Small intestine (tissue), 7 donors: ENCODE data around the gene NAP1L5. TPM values are rescaled to one million over a fixed set of nuclear protein-coding genes. Genes with fewer than 3 reads are reported as not detected.

ENCODE experiments used
- DNase-seq, 2 donors: peaks; one replicate each; pipeline versions ENCODE4 v3.0.0 to v3.0.0-alpha.2; 2013
- FAIRE-seq: peaks from 2 replicates; lab custom pipeline; 2012; peaks lifted over from hg19 to GRCh38; lab: Jason Lieb, UNC
- H3K27ac ChIP-seq, 3 donors: one replicate each; pipeline ENCODE4 v1.5.1; 2013; ENCODE audit warnings: low read length in 2 of 3, mild to moderate bottlenecking in 2 of 3, control low read depth in 1 of 3, inconsistent platforms in 1 of 3, low read depth in 1 of 3, moderate library complexity in 1 of 3
- H3K27me3 ChIP-seq, 3 donors: one replicate each; pipeline ENCODE4 v1.6.1; 2013; ENCODE audit warnings: low read length in 3 of 3, inconsistent platforms in 1 of 3; ENCODE audit not compliant: control insufficient read depth in 3 of 3, insufficient read depth in 3 of 3
- H3K36me3 ChIP-seq, 3 donors: one replicate each; pipeline ENCODE4 v1.6.1; 2013; ENCODE audit warnings: low read length in 3 of 3, inconsistent platforms in 1 of 3, low read depth in 1 of 3, mild to moderate bottlenecking in 1 of 3, moderate library complexity in 1 of 3; ENCODE audit not compliant: control insufficient read depth in 3 of 3, insufficient read depth in 2 of 3
- H3K4me1 ChIP-seq, 3 donors: one replicate each; pipeline ENCODE4 v1.6.1; 2013; ENCODE audit warnings: low read length in 2 of 3, inconsistent platforms in 1 of 3, low read depth in 1 of 3, mild to moderate bottlenecking in 1 of 3, moderate library complexity in 1 of 3; ENCODE audit not compliant: control insufficient read depth in 3 of 3, insufficient read depth in 2 of 3
- H3K4me3 ChIP-seq, 3 donors: one replicate each; pipeline ENCODE4 v1.5.1; 2013; ENCODE audit warnings: low read length in 3 of 3, control low read depth in 1 of 3, inconsistent platforms in 1 of 3, low read depth in 1 of 3, mild to moderate bottlenecking in 1 of 3, moderate library complexity in 1 of 3
- H3K9me3 ChIP-seq, 2 donors: one replicate each; pipeline ENCODE4 v1.6.1; 2013; ENCODE audit warnings: low read depth in 1 of 2, low read length in 1 of 2; ENCODE audit not compliant: control insufficient read depth in 2 of 2, insufficient read depth in 1 of 2
- WGBS, 3 donors: extraction: QIAGEN DNeasy Blood & Tissue Kit; methylation state at CpG; one replicate each; pipeline ENCODE4 v1.1.7; 2013; 5-methylcytosine and 5-hydroxymethylcytosine counted together
- polyA plus RNA-seq, 4 donors: library from polyadenylated mRNA; stranded (reverse) in 3 of 4; unstranded in 1 of 4; fragments of 200-250 nt in 3 of 4; fragments of 120-200 nt in 1 of 4; gene quantifications; one replicate each; pipeline versions ENCODE4 v1.2.1 to v1.2.3, GENCODE V29; 2013
- donor health status: healthy with polysubstance abuse.
- donor health status: control.
- donor health status: control.
- donor health status: Bipolar disorder and iron deficiency.
- donor health status: healthy.

Gene NAP1L5
- polyA plus RNA-seq, 4 donors, result 0.45 to 7.2 (median 3.1) TPM

DNA sequence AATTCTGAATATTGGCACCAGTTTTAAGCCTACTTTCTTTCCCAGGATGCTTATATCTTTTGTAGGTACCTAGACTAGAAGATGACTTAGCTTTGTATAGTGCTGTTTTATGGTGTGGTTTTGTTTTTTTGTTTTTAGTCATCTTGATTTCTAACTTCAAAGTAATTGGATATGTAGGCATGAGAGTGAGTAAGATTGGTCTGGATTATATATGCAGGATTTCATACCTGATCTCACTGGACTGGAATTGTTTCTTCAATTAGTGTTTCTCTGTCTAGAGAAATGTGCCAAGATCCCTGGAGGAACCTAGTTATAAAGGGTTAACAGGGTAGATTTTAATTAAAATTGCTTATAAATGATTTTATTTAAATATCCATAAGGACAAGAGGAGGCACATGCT is 23.1 kb downstream of the NAP1L5 start:
- Histone ChIP-seq H3K27ac (no peak overlapping the region), H3K36me3 (peaks cover 2 to 11% (median 10%) of the 10 kb centered on the region in 3 donors), H3K27me3 (no peaks in the 10 kb centered on the region), H3K4me1 (no peaks in the 10 kb centered on the region), H3K4me3 (no peak overlapping the region), H3K9me3 (no peaks in the 10 kb centered on the region)
- FAIRE-seq (no peak), DNase-seq (no peak)

DNA sequence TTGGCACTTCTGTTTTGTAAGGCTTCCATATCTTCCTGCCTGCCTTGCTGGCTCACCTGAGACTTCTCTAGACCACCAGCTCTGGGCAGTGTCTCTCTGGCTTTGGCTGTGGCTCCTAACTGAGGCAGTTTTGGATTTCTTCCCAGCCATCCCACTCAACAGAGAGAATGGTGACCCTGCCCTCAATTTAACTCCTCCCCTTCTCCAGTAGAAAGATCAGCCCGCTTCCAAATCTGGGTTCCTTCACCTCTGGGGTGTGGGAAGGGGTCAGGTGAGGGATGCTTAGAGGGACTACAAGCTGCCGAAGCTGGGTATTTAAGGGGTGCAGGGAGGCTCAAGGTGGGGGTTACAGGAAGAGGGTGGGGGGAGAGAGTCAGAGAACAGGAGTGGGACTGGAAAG is 23.7 kb downstream of the NAP1L5 start:
- Histone ChIP-seq H3K4me1 (no peaks in the 10 kb centered on the region), H3K9me3 (no peaks in the 10 kb centered on the region), H3K36me3 (peaks cover 2 to 8% (median 8%) of the 10 kb centered on the region in 3 donors), H3K27ac (no peak overlapping the region), H3K27me3 (no peaks in the 10 kb centered on the region), H3K4me3 (no peak overlapping the region)
- FAIRE-seq, result no peak
- 88 to 96% (median 94%) methylated on average over 2 of the region's 2 CpGs for WGBS, 3 donors
- no peak for DNase-seq

DNA sequence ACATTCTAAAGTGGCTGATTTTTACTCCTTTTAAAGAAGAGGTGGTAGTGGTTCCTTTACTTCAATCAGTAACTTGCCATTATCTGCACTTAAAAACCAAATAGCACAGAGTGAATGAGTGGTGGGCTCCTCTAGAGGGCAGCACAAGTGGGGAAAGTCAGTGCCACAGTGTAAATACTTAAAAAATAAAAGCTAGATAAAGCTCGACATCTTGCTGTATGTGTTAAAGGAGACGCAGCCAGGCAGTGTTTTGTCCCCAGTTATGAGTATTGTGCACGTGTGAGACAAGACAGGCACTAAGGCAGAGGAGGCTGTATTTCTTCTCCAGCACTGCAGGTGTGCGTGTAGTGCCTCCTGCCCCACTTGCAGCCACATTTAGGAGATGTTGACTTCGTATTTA is 24.6 kb downstream of the NAP1L5 start:
- 64 to 71% (median 69%) methylated on average over 5 of the region's 5 CpGs for WGBS, 3 donors
- peak in 1 of 2 donors; percentile 44 for DNase-seq
- no peak overlapping the region for H3K4me3 ChIP-seq
- no peaks in the 10 kb centered on the region for H3K27me3 ChIP-seq
- no peaks in the 10 kb centered on the region for H3K4me1 ChIP-seq
- H3K27ac ChIP-seq, result no peak overlapping the region
- no peaks in the 10 kb centered on the region for H3K9me3 ChIP-seq
- no peak for FAIRE-seq
- H3K36me3 ChIP-seq, result peaks cover 0 to 8% (median 8%) of the 10 kb centered on the region in 3 donors

DNA sequence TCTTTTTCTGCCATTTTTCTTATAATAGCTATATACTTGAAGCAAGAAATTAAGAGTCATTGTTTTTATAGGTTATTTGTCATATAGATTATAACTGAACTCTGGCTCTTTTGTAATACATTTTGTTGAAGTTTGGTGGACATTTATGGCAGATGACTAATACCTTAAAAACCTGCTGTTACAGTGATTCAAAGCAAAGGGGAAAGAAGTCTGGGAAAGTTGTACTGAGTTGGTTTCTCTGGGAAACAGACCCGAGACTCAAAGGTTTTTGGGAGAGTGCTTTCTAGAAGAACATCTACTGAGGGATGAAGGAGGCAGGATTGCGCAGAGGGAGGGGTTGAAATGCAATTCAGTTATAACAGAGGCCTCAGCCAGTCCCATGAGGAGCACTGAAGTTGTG is 35.9 kb downstream of the NAP1L5 start:
- Histone ChIP-seq H3K9me3 (no peaks in the 10 kb centered on the region), H3K4me1 (peaks cover 0 to 23% (median 0%) of the 10 kb centered on the region in 3 donors), H3K27me3 (no peaks in the 10 kb centered on the region), H3K4me3 (no peak overlapping the region), H3K36me3 (peaks cover 3 to 9% (median 8%) of the 10 kb centered on the region in 3 donors), H3K27ac (peak overlapping the region in 1 of 3 donors; percentile 79)
- DNase-seq (peak; percentile 16 to 48), FAIRE-seq (peak; percentile 15)
- WGBS, 3 donors, result 80 to 86% (median 84%) methylated on average over 2 of the region's 2 CpGs

DNA sequence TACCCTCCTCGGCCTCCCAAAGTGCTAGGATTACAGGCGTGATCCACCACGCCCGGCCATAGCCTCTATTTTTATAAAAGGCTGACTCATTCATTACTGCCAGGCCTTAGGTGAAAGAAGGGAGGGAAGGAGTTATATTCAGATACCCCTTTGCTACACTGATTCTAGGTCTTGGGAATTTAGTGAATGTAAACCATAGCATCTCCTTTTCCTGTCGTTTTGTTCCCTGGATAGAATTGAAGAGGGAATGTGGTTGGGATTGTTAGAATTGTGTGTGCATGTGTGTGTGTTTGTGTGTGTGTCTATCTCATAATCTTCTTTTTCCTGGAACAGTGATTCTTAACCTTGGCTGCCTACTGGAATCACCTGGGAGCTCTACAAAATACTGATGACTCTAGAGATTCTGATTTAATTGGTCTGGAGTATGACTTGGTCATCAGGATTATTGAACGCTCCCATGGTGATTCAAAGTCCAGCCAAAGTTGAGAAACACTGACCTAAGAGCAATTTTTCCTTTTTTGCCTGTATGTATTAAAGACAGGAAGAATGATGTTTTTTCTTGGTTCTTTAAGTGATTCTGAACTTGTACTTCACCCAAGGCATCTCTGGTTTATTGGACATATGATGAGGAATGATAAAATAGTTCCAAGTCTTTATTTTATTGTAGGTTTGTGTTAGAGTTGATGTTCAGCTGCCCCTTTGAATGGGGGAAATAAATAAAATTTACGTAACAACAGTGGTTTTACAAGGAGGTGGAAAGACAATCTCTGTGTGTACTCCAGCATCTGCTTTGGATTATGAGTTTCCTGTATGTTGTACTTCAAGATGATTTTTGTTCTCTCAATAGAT is 37.0 kb downstream of the NAP1L5 start:
- H3K27ac ChIP-seq, result peak overlapping the region in 1 of 3 donors; percentile 79
- H3K4me1 ChIP-seq, result peaks cover 0 to 23% (median 0%) of the 10 kb centered on the region in 3 donors
- H3K27me3 ChIP-seq, result no peaks in the 10 kb centered on the region
- WGBS, 3 donors, result 58 to 72% (median 68%) methylated on average over 7 of the region's 7 CpGs
- H3K36me3 ChIP-seq, result peaks cover 6 to 14% (median 9%) of the 10 kb centered on the region in 3 donors
- DNase-seq (peak; percentile 61 to 68), FAIRE-seq (no peak)
- no peak overlapping the region for H3K4me3 ChIP-seq
- no peaks in the 10 kb centered on the region for H3K9me3 ChIP-seq

DNA sequence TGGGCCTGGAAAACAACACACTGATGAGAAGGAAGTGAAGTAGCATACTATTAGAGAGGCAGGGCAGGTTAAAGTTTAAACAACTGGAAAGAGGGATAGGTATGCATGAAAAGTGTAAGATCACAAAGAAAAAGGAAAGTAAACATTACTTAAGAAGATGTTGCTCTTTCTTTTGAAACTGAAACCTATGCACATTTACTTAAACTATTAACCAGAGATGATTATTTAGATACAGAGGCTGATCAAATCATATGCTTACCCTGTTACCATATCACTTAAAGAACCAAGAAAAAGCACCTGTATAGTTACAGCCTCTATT is 37.8 kb downstream of the NAP1L5 start:
- Histone ChIP-seq H3K27ac (peak overlapping the region in 1 of 3 donors; percentile 79), H3K4me1 (peaks cover 0 to 23% (median 0%) of the 10 kb centered on the region in 3 donors), H3K9me3 (no peaks in the 10 kb centered on the region), H3K36me3 (peaks cover 2 to 14% (median 10%) of the 10 kb centered on the region in 3 donors), H3K4me3 (no peak overlapping the region), H3K27me3 (no peaks in the 10 kb centered on the region)
- FAIRE-seq (no peak), DNase-seq (peak; percentile 29 to 48)

DNA sequence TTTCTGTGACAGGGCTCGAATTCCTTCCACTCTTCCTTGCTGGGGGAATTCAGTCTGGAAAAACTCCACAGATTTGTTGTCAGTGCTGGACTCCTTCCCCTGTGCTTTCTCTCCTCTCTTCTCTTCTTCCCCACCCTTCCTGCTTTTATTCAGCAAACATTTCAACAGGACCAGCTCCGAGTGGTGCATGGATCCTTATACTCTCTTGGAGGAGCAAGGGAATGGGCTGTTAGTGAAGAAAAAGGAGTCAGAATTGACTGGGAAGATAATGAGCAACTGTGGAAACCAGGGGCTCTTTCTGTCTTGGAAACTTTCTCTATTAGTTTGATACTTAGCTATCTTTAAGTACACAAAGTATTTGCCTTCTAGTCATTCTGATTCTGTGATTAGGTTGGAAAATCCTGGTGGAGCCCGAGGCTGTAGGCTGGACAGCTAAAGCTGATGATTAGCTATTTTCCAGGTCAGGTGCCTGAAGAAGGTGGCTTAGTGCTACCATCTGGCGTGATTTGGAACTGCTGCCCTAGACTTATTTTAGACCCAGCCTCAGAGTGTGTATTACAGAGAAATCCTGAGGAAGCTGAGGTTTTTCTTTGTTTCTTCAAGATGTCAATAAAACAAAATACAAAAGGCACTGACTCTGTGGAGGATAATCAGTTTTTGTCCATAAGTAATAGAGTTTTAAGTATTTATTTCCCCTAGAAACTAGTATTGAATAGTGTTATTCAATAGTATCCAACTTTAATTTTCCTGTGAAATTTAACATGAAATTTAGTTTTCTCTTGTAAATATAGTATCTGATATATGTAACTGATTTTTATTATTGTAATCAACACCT is 38.4 kb downstream of the NAP1L5 start:
- peak overlapping the region; percentile 3 to 79 (median 45) for H3K27ac ChIP-seq
- peak; percentile 64 to 77 for DNase-seq
- peaks cover 0 to 23% (median 0%) of the 10 kb centered on the region in 3 donors for H3K4me1 ChIP-seq
- H3K27me3 ChIP-seq, result no peaks in the 10 kb centered on the region
- FAIRE-seq, result no peak
- H3K9me3 ChIP-seq, result no peaks in the 10 kb centered on the region
- peaks cover 2 to 13% (median 10%) of the 10 kb centered on the region in 3 donors for H3K36me3 ChIP-seq
- 34 to 48% (median 41%) methylated on average over 4 of the region's 4 CpGs for WGBS, 3 donors
- no peak overlapping the region for H3K4me3 ChIP-seq

DNA sequence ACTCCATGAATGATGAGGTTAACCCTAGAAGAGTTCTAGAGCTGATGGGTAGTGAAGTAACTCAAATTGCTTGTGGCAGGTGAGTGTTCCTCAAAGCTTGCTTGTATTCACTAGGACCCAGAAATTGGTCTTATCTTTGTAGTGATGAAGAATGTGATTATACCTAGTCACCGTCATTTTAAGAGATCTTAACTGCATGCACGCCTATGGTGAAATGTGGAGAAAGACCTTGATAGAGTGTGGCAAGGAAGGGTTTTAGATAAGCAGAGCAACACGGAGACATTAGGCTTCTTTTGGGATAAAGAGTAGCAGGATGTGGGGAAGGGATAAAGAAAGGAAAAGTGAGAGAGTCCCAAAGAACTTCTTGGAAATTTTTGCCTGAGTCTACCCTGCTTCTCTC is 42.4 kb downstream of the NAP1L5 start:
- WGBS, 3 donors, result 89 to 94% (median 94%) methylated on average over 3 of the region's 3 CpGs
- DNase-seq (no peak), FAIRE-seq (no peak)
- no peaks in the 10 kb centered on the region for H3K9me3 ChIP-seq
- peaks cover 6 to 13% (median 7%) of the 10 kb centered on the region in 3 donors for H3K36me3 ChIP-seq
- no peak overlapping the region for H3K4me3 ChIP-seq
- H3K27ac ChIP-seq, result no peak overlapping the region
- no peaks in the 10 kb centered on the region for H3K27me3 ChIP-seq
- peaks cover 0 to 6% (median 0%) of the 10 kb centered on the region in 3 donors for H3K4me1 ChIP-seq
